HG03469 (cell line): ENCODE data around the gene PTDSS2.

ENCODE experiments used
- ATAC-seq: cut with Tn5 transposase; IDR thresholded peaks from one replicate; pipeline ENCODE4 v1.9.1; 2021; ENCODE audit warnings: mild to moderate bottlenecking, moderate library complexity, moderate number of reproducible peaks; ENCODE audit not compliant: unreplicated experiment

Gene PTDSS2

GRCh38 chr11:488579-488978 lies 38.5 kb downstream of the PTDSS2 start:
- no peak for ATAC-seq

DNA sequence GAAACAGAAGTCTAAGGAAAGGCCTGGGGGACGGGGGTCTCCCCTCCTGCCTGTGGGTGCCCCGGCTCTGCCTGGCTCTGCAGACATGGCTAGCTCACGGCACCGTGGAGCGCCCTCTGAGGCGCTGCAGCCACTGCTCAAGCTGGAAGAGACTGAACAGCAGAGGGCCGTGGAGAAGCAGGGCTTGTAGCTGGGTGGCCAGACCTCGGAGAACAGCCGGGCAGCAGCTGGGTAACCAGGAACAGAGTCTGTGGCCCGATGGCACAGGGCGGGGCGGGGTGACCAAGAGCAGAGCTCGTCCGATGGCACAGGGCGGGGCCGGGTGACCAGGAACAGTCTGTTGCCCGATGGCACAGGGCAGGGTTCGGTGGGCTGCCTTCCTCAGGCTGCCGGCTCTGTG lies 38.9 kb downstream of the PTDSS2 start:
- no peak for ATAC-seq

DNA sequence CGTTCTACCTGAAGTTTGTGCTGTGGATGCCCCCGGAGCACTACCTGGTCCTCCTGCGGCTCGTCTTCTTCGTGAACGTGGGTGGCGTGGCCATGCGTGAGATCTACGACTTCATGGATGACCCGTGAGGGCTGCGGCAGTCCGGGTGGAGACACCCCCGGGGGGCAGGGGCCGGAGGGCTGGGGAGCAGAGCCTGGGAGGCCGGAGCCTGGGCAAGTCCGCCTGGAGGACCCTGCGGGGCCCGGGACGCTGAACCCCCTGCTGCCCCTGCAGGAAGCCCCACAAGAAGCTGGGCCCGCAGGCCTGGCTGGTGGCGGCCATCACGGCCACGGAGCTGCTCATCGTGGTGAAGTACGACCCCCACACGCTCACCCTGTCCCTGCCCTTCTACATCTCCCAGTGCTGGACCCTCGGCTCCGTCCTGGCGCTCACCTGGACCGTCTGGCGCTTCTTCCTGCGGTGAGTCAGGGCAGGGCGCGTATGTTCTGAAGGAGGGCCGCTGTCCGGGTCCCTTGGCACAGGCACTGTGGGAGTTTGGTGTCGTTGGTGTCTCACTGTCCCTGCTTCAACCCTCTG lies 39.6 kb downstream of the PTDSS2 start:
- ATAC-seq: no peak

DNA sequence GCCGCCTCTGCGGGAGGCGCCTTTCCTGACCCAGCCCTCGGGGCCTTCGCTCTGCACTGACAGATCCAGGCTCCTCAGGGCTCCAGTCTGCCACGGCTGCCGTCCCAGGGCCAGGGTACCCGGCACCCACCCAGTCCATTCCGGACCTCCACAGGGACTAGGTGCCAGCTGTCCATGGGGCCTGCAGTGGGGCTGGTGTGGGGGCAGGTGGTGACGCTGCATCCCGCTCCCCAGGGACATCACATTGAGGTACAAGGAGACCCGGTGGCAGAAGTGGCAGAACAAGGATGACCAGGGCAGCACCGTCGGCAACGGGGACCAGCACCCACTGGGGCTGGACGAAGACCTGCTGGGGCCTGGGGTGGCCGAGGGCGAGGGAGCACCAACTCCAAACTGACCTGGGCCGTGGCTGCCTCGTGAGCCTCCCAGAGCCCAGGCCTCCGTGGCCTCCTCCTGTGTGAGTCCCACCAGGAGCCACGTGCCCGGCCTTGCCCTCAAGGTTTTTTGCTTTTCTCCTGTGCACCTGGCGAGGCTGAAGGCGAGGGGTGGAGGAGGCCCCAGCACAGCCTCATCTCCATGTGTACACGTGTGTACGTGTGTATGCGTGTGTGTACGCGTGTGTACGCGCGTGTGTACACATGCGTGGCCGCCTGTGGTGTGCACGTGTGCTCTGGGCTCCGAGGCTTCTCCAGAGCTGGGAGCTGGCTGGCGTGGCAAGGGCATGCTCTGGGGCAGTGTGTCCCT lies 40.3 kb downstream of the PTDSS2 start:
- ATAC-seq: no peak

DNA sequence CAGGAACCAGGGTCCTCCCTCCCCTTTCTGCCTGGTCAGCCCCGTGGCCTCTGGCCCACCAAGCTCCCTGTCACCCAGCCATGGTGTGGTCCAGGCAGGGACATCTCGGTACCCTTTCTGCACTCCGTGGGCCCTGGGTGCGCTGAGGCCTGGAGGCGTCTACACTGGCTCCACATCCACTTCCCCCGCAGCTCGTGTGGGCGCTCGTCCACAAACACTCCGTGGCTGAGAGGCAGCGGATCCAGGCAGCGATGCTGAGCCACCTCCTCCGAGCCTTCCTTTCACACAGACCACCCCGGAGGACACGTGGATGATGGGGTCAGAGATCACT lies 40.8 kb downstream of the PTDSS2 start:
- ATAC-seq: no peak

- ATAC-seq: no peak
These were observed 41.3 kb downstream of the PTDSS2 start for GRCh38 chr11:491358-491757.

- no peak for ATAC-seq
These were observed 42.5 kb downstream of the PTDSS2 start for GRCh38 chr11:492427-493226.

- ATAC-seq: no peak
These were observed 44.9 kb downstream of the PTDSS2 start for GRCh38 chr11:494761-495536.

- no peak for ATAC-seq
These were observed 45.5 kb downstream of the PTDSS2 start for GRCh38 chr11:495537-495931.

DNA sequence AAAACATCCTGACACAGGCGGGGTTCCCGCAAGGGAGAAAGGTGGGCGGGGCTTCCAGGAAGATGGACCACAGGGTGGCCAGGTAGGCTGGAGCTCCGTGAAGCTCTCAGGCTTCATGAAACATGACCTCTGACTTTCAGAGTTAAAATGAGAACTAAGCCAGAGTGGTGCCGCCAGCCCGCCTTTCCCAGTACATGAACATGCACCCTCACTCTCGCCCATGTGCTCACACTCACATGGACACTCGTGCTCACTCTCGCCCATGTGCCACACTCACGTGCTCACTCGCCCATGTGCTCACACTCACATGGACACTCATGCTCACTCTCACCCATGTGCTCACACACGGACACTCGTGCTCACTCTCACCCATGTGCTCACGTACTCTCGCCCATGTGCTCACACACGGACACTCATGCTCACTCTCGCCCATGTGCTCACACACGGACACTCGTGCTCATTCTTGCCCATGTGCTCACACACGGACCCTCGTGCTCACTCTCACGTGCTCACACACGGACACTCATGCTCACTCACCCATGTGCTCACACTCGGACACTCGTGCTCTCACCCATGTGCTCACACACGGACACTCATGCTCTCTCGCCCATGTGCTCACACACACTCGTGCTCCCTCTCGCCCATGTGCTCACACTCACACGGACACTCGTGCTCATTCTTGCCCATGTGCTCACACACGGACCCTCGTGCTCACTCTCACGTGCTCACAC lies 46.9 kb downstream of the PTDSS2 start:
- ATAC-seq: no peak

DNA sequence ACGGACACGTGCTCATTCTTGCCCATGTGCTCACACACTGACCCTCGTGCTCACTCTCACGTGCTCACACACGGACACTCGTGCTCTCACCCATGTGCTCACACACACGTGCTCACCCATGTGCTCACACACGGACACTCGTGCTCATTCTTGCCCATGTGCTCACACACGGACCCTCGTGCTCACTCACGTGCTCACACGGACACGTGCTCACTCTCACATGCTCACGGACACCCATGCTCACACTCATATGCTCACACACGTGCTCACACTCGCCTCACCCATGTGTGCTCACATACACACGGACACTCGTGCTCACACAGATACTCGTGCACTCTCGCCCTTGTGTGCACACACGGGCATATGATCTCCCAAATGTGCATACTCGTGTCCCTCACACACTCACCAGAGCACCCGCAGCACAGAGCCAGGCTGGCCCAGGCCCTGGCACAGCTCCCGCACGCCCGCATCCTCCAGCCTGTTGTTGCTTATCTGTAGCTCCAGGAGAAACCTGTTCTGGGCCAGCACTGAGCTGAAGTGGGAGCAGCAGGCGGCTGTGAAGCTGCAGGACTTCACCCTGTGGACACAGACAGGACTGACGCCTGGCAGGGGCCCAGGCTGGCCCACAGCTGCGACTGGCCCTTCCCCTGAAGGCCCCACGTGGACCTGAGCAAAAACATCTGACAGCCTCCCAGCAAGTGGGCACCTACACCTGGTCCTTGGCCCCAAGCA lies 47.7 kb downstream of the PTDSS2 start:
- no peak for ATAC-seq

DNA sequence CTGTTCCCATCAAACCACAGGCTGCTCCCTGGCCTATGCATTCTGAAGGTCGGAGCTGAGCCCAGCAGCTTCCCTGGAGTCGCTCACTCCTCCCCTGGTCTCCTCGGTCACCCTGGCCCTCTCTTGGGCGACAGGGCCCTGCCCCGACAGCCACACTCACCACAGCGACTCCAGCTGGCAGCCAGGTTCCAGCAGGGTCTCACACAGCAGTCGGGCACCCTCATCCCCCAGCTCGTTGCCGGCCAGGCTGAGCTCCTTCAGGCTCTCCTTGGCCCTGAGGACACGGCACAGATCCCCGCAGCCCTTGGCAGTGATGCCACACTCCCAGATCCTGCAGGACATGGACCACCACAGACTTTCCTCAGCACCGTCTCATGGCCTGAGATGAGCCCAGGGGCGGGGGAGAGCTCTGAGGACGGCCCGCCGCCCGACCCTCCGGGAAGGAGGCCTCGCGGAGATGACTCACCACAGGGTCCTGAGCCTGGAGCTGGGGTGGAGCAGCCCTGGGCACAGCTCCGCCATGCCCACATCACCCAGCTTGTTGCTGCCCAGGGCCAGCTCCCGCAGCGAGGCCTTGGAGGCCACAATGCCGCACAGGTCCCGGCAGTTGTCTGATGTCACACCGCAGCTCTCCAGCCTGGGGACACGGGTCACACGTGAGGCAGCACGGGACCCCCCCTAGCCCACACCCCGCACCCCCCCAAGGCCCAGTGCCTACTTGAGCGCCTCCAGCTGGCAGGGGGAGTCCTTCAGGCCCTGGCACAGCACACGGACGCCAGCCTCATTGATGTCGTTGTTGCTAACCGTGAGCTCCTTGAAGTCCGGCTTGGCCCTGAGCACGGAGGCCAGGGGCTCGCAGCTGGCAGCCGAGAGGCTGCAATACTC lies 48.5 kb downstream of the PTDSS2 start:
- no peak for ATAC-seq

- no peak for ATAC-seq
These were observed 49.4 kb downstream of the PTDSS2 start for GRCh38 chr11:499201-500076.

- ATAC-seq: no peak
These were observed 51.1 kb downstream of the PTDSS2 start for GRCh38 chr11:501001-501682.

GRCh38 chr11:501683-502287 lies 51.7 kb downstream of the PTDSS2 start:
- ATAC-seq: no peak

DNA sequence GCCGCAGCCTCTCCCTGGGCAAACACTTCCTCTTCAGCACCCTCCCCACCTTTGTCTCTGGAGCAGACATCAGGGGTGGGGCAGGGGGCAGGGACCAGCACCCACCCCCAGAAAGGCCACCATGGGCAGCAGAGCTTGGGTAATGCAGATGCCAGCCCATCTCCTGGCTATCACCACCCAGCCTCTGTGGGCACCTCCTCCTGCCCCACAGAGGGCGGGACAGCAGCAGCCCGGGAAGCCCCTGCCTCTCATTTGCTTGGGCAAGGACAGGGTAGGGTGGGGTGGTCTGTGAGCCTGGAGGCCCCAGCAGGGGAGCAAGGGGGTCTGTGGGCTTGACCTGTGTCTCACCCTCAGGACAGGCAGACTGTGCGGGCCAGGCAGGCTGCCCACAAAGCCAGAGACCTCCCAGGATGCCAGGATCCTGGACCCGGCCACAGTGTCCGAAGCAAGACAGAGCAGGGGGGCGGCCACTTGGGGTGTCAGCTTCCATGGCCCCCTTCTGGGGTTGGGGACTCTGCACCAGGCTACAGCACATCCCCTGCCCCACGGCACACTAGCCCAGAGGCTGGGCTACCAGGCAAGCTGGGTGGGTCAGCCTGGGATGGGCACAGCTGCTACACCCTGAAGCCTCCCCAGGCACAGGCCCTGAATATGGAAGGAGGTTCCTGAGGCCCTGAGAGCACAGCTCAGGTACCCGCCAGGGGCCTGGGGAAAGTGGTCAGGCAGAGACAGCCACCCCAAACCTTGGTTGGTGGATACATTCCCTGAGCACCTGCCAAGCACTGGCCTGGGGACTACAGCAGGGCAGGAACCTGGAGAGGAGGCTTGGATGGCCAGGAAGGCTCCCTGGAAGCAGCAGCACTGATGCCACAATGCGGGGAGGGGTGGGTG lies 52.5 kb downstream of the PTDSS2 start:
- no peak for ATAC-seq
